ENCODE results near the gene SLC18A2.
"Not testable (repeated sequence)": the region's sequence is repeated elsewhere in the genome, so short reads cannot be mapped to it uniquely, and the experiment has no call there.

The SLC18A2 gene

GRCh38 chr10:117274509-117274908 is 33.6 kb downstream of the SLC18A2 start:
- Histone ChIP-seq H3K9me3 (ENCODE audit: insufficient read depth, low read length) (no peaks in the 10 kb centered on the region), H3K27me3 (ENCODE audit: insufficient read depth, insufficient read length) (no peaks in the 10 kb centered on the region), H3K9ac (ENCODE audit: insufficient read length, low read depth) (no peak overlapping the region), H3K4me3 (ENCODE audit: insufficient read length, low read depth) (no peak overlapping the region), H3K36me3 (ENCODE audit: insufficient read depth, insufficient read length, low read length) (no peaks in the 10 kb centered on the region), H3K4me1 (ENCODE audit: insufficient read depth, insufficient read length) (no peaks in the 10 kb centered on the region)
- TF ChIP-seq SUZ12 (IDR thresholded peaks at IDR 0.05; ENCODE audit: extremely low read depth, insufficient read depth, insufficient read length) (no peak), YY1 (IDR thresholded peaks at IDR 0.05; ENCODE audit: insufficient read depth, insufficient read length) (no peak), ZNF274 (IDR thresholded peaks at IDR 0.05; ENCODE audit: low read depth, low read length) (no peak)
- DNase-seq (ENCODE audit: low read depth, low spot score), result no peak

DNA sequence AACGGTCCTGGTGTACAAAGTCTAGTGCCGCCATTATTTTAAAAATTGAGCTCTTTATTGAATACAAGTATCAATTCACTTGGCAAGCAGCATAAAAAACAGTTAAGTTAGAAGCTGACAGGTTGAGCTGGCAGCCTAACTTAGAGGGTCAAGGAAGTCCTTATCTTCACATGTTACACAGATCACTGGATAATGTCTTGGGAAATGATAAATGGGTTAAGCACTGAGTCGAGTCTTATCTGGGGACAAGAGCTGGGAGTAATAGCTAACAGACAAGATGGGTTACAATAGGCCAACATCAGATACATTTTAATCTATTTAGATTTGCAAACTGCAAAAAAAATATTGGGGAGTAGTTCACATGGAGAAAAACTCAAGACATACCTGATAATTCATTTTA is 34.2 kb downstream of the SLC18A2 start:
- Histone ChIP-seq H3K9ac (ENCODE audit: insufficient read length, low read depth) (no peak overlapping the region), H3K4me1 (ENCODE audit: insufficient read depth, insufficient read length) (no peaks in the 10 kb centered on the region), H3K36me3 (ENCODE audit: insufficient read depth, insufficient read length, low read length) (no peaks in the 10 kb centered on the region), H3K27me3 (ENCODE audit: insufficient read depth, insufficient read length) (no peaks in the 10 kb centered on the region), H3K4me3 (ENCODE audit: insufficient read length, low read depth) (no peak overlapping the region), H3K9me3 (ENCODE audit: insufficient read depth, low read length) (no peaks in the 10 kb centered on the region)
- TF ChIP-seq ZNF274 (IDR thresholded peaks at IDR 0.05; ENCODE audit: low read depth, low read length) (no peak), YY1 (IDR thresholded peaks at IDR 0.05; ENCODE audit: insufficient read depth, insufficient read length) (no peak), SUZ12 (IDR thresholded peaks at IDR 0.05; ENCODE audit: extremely low read depth, insufficient read depth, insufficient read length) (no peak)
- DNase-seq (ENCODE audit: low read depth, low spot score), result no peak

DNA sequence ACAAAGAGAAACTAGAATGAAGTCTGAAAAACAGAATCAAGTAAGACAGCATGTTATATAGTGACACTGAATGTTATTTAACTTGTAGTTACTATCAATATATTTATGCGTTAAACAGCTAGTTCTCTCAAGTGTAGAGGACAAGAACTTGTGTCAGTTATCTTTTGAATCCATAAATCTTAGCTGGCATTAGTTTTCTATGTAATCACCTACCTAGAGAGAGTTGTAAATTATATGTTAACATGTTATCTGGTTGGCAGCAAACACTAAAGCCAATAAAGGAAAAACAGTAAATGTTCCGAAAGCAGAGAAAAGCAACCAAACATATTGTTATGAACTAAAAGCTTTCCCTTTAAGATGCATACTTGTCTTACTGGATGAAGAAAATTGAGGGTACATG is 36.8 kb downstream of the SLC18A2 start:
- Histone ChIP-seq H3K36me3 (ENCODE audit: insufficient read depth, insufficient read length, low read length) (no peaks in the 10 kb centered on the region), H3K4me3 (ENCODE audit: insufficient read length, low read depth) (no peak overlapping the region), H3K9me3 (ENCODE audit: insufficient read depth, low read length) (no peaks in the 10 kb centered on the region), H3K9ac (ENCODE audit: insufficient read length, low read depth) (no peak overlapping the region), H3K27me3 (ENCODE audit: insufficient read depth, insufficient read length) (no peaks in the 10 kb centered on the region), H3K4me1 (ENCODE audit: insufficient read depth, insufficient read length) (no peaks in the 10 kb centered on the region)
- no peak for DNase-seq (ENCODE audit: low read depth, low spot score)
- TF ChIP-seq SUZ12 (IDR thresholded peaks at IDR 0.05; ENCODE audit: extremely low read depth, insufficient read depth, insufficient read length) (no peak), ZNF274 (IDR thresholded peaks at IDR 0.05; ENCODE audit: low read depth, low read length) (no peak), YY1 (IDR thresholded peaks at IDR 0.05; ENCODE audit: insufficient read depth, insufficient read length) (no peak)

- no peak overlapping the region for H3K9ac ChIP-seq (ENCODE audit: insufficient read length, low read depth)
- no peaks in the 10 kb centered on the region for H3K27me3 ChIP-seq (ENCODE audit: insufficient read depth, insufficient read length)
- no peak overlapping the region for H3K4me3 ChIP-seq (ENCODE audit: insufficient read length, low read depth)
- TF ChIP-seq SUZ12 (IDR thresholded peaks at IDR 0.05; ENCODE audit: extremely low read depth, insufficient read depth, insufficient read length) (no peak), YY1 (IDR thresholded peaks at IDR 0.05; ENCODE audit: insufficient read depth, insufficient read length) (no peak), ZNF274 (IDR thresholded peaks at IDR 0.05; ENCODE audit: low read depth, low read length) (no peak)
- H3K36me3 ChIP-seq (ENCODE audit: insufficient read depth, insufficient read length, low read length), result peaks cover 27% of the 10 kb centered on the region
- no peak for DNase-seq (ENCODE audit: low read depth, low spot score)
- no peaks in the 10 kb centered on the region for H3K4me1 ChIP-seq (ENCODE audit: insufficient read depth, insufficient read length)
- H3K9me3 ChIP-seq (ENCODE audit: insufficient read depth, low read length), result no peaks in the 10 kb centered on the region
Observed at GRCh38 chr10:117284716-117285494, 44.0 kb downstream of the SLC18A2 start.

GRCh38 chr10:117290872-117291271 is 50.0 kb downstream of the SLC18A2 start:
- not testable (repeated sequence) for H3K9ac ChIP-seq (ENCODE audit: insufficient read length, low read depth); DNase-seq (ENCODE audit: low read depth, low spot score); H3K4me1 ChIP-seq (ENCODE audit: insufficient read depth, insufficient read length); H3K4me3 ChIP-seq (ENCODE audit: insufficient read length, low read depth); H3K9me3 ChIP-seq (ENCODE audit: insufficient read depth, low read length); H3K27me3 ChIP-seq (ENCODE audit: insufficient read depth, insufficient read length)
- peaks cover 10% of the 10 kb centered on the region for H3K36me3 ChIP-seq (ENCODE audit: insufficient read depth, insufficient read length, low read length)

DNA sequence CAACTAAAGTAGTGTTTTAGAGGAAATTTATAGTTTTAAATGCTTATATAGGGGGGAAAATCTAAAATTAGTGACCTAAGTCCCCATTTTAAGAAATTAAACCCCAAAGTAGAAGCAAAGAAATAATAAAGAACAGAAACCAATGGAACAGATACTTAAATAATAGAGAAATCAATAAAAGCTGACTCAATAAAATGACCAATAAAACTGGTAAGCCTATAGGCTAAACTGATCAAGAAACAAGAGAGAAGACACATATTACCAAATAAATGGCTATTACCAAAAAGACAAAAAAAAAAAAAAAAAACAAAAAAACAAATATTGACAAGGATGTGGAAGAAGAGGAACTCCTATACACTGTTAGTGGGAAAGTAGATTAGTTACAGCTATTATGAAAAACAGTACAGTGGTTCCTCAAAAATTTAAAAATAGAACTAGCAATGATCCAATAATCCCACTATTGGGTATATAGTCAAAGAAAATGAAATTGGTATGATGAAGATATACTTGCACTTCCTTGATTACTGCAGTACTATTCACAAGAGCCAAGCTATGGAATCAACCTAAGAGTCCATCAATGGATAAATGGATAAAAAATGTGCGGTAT is 53.2 kb downstream of the SLC18A2 start:
- Histone ChIP-seq H3K4me1 (ENCODE audit: insufficient read depth, insufficient read length) (no peaks in the 10 kb centered on the region), H3K36me3 (ENCODE audit: insufficient read depth, insufficient read length, low read length) (peaks cover 6% of the 10 kb centered on the region), H3K4me3 (ENCODE audit: insufficient read length, low read depth) (no peak overlapping the region), H3K9me3 (ENCODE audit: insufficient read depth, low read length) (no peaks in the 10 kb centered on the region), H3K9ac (ENCODE audit: insufficient read length, low read depth) (no peak overlapping the region), H3K27me3 (ENCODE audit: insufficient read depth, insufficient read length) (no peaks in the 10 kb centered on the region)
- TF ChIP-seq SUZ12 (IDR thresholded peaks at IDR 0.05; ENCODE audit: extremely low read depth, insufficient read depth, insufficient read length) (no peak), YY1 (IDR thresholded peaks at IDR 0.05; ENCODE audit: insufficient read depth, insufficient read length) (no peak)
- DNase-seq (ENCODE audit: low read depth, low spot score), result no peak

DNA sequence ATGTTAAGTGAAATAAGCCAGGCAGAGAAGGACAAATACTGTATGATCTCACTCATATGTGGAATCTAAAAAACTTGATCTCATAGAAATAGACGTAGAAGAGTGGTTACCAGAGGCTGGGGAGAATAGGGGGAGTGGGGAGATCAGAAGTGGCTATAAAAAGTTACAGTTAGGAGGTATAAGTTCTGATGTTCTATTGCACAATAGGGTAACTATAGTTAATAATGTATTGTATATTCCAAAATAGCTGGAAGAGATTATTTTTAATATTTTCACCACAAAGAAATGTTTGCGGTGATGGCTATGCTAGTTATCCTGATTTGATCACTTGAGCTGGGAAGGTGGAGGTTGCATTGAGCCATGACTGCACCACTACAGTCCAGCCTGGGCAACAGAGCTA is 53.8 kb downstream of the SLC18A2 start:
- no peaks in the 10 kb centered on the region for H3K9me3 ChIP-seq (ENCODE audit: insufficient read depth, low read length)
- no peak overlapping the region for H3K4me3 ChIP-seq (ENCODE audit: insufficient read length, low read depth)
- no peak overlapping the region for H3K9ac ChIP-seq (ENCODE audit: insufficient read length, low read depth)
- DNase-seq (ENCODE audit: low read depth, low spot score), result no peak
- H3K4me1 ChIP-seq (ENCODE audit: insufficient read depth, insufficient read length), result no peaks in the 10 kb centered on the region
- no peaks in the 10 kb centered on the region for H3K27me3 ChIP-seq (ENCODE audit: insufficient read depth, insufficient read length)
- no peak for TF ChIP-seq ZNF274 (IDR thresholded peaks at IDR 0.05; ENCODE audit: low read depth, low read length)
- TF ChIP-seq SUZ12 (IDR thresholded peaks at IDR 0.05; ENCODE audit: extremely low read depth, insufficient read depth, insufficient read length), result no peak
- TF ChIP-seq YY1 (IDR thresholded peaks at IDR 0.05; ENCODE audit: insufficient read depth, insufficient read length), result no peak
- H3K36me3 ChIP-seq (ENCODE audit: insufficient read depth, insufficient read length, low read length), result peaks cover 6% of the 10 kb centered on the region
